Activated CD4-positive, alpha-beta T cell treated with anti-CD3 and anti-CD28 coated beads, Interleukin-2, amount 10 ng/mL, durations not matched to agents 24 days and 14 days (primary cell): Measurements from ENCODE around the gene HSP90AB1. TPM values are rescaled to one million over a fixed set of nuclear protein-coding genes. Genes with fewer than 3 reads are reported as not detected.
A peak's percentile ranks its signal among the peaks of the same experiment; 100 is the strongest.

Source experiments
- DNase-seq: peaks from one replicate; pipeline ENCODE4 v3.0.0; 2022
- H3K27ac Mint-ChIP-seq: one replicate; pipeline ENCODE4 v1.8.0; 2022; ENCODE audit warnings: mild to moderate bottlenecking, mixed read lengths
- H3K27me3 Mint-ChIP-seq: one replicate; pipeline ENCODE4 v1.8.0; 2022; ENCODE audit warnings: mixed read lengths
- H3K36me3 Mint-ChIP-seq: one replicate; pipeline ENCODE4 v1.8.0; 2022; ENCODE audit warnings: low read depth, mild to moderate bottlenecking, mixed read lengths
- H3K4me1 Mint-ChIP-seq: one replicate; pipeline ENCODE4 v1.8.0; 2021; ENCODE audit warnings: mixed read lengths
- H3K4me3 Mint-ChIP-seq: one replicate; pipeline ENCODE4 v1.8.0; 2022; ENCODE audit warnings: mild to moderate bottlenecking, moderate library complexity, mixed read lengths
- H3K9me3 Mint-ChIP-seq: one replicate; pipeline ENCODE4 v1.8.0; 2021; ENCODE audit warnings: mixed read lengths
- intact Hi-C: fragments of 100-400 bp; cut with micrococcal nuclease; formaldehyde crosslinking; loops from one replicate; pipeline ENCODE4 v1.15.1; 2023
- total RNA-seq: library from RNA; stranded (reverse); gene quantifications from 2 replicates; pipeline ENCODE4 v1.2.3, GENCODE V29; 2022

HSP90AB1 gene
- total RNA-seq, 1 donor from 2014 or later = 2,450 TPM

DNA sequence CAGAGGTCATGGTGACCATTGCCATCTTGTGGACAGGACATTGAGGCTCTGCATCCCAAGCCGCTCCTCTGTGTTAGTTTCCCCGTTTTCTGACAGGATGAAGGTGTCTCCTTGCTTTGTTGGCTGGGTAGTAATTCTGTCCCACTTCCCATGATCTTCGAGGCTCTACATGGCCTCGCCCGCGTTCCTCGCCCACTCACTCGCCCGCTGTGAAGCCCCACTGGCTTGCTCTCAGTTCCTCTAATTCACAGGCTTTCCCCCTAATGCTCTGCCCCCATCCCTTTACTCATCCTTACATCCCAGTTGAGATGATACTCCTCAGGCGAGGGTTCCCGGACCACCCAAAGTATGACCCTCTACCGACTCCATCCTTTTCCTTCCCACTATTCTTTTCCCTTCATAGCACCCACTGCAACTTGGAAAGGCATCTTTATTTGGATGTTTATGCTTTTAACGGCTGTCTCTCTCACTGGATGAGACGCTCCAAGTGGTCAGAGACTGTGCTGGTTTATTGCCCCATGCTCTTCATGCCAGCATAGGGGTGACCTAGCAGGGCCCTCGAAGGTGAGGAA, 10.9 kb downstream of the HSP90AB1 start:
- peaks cover 76% of the 10 kb centered on the region for H3K36me3 Mint-ChIP-seq
- intact Hi-C loops = loop anchor here (1.0 to 2.0 kb wide), 3 partner anchors 11 to 86 kb away; partner anchors contain the start of genes HSP90AB1 and SLC29A1
- H3K9me3 Mint-ChIP-seq = no peaks in the 10 kb centered on the region
- no peaks in the 10 kb centered on the region for H3K27me3 Mint-ChIP-seq
- H3K4me1 Mint-ChIP-seq = peaks cover 60% of the 10 kb centered on the region
- H3K27ac Mint-ChIP-seq = peak overlapping the region; percentile 94
- DNase-seq = no peak
- peak overlapping the region; percentile 86 for H3K4me3 Mint-ChIP-seq

DNA sequence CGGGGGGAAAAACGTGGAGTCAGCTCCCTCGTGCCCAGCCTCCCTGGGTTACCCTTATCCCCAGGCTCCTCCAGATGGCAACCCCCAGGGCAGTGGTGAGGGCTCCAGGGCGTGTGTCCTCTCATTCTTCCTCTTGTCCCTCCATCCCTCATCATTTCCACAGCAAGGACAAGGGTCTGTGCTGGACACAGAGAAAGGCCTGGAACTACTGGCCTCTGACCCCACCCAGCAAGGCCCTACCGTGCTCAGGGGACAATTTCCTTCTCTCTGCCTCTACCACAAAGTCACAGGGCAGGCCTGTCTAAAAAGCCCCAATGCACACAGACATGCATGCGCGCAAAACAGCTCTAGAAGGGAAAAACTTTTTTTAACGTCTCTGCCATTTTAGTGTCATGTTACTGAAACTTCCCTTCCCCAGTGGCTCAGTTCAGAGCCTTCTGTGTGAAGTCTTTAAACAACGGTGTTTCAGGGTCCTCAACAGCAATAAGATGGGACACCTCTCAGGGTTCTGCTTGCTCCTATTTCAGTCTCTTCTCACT, 11.5 kb downstream of the HSP90AB1 start:
- DNase-seq = no peak
- H3K27me3 Mint-ChIP-seq = no peaks in the 10 kb centered on the region
- no peaks in the 10 kb centered on the region for H3K9me3 Mint-ChIP-seq
- peak overlapping the region; percentile 94 for H3K27ac Mint-ChIP-seq
- peak overlapping the region; percentile 86 for H3K4me3 Mint-ChIP-seq
- intact Hi-C loops = no loop called here
- H3K4me1 Mint-ChIP-seq = peaks cover 60% of the 10 kb centered on the region
- peaks cover 76% of the 10 kb centered on the region for H3K36me3 Mint-ChIP-seq

DNA sequence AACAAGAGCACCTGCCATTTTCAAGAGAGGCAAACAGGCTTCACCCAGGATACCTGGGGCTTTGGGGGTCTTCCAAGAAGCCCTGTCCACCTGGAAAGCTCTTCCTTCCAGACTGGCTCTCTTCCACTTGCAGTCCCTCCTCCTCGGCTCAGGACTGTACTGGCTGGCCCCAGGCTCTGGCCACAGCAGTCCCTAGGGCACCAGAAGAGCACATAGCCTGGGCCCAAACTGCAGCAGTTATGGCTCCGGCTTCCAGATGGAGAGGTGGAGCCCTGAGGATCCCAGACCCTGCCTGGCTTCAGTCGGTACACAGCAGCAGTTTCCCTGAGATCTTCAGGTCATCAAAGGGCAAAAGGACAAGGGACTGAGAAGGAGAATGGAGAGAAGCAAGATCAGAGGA, 12.0 kb downstream of the HSP90AB1 start:
- Mint-ChIP-seq H3K27ac (peak overlapping the region; percentile 94), H3K27me3 (no peaks in the 10 kb centered on the region), H3K36me3 (peaks cover 74% of the 10 kb centered on the region), H3K4me3 (no peak overlapping the region), H3K4me1 (peaks cover 59% of the 10 kb centered on the region), H3K9me3 (no peaks in the 10 kb centered on the region)
- intact Hi-C loops = no loop called here
- DNase-seq = no peak

DNA sequence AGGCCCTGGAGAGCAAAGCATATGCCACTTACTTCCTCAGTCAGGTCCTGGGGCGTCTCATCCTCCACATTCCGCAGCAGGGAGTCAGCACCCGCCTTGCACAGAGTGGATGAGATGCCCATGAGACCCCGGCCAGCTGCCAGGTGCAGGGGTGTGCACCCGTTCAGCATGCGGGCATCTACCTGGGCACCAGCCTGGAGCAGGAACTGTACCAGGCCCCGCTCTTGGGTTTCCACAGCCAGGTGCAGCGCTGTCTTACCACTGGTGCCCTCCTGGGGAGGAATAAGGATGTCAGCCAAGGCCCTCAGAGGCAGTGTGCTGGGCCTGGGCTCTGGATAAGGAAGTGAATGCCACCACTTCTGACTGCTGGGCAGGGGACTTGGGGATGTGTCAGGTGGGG, 13.1 kb downstream of the HSP90AB1 start:
- Mint-ChIP-seq H3K36me3 (peaks cover 69% of the 10 kb centered on the region), H3K4me1 (peaks cover 60% of the 10 kb centered on the region), H3K9me3 (no peaks in the 10 kb centered on the region), H3K4me3 (no peak overlapping the region), H3K27me3 (no peaks in the 10 kb centered on the region), H3K27ac (no peak overlapping the region)
- intact Hi-C loops = no loop called here
- DNase-seq = no peak

DNA sequence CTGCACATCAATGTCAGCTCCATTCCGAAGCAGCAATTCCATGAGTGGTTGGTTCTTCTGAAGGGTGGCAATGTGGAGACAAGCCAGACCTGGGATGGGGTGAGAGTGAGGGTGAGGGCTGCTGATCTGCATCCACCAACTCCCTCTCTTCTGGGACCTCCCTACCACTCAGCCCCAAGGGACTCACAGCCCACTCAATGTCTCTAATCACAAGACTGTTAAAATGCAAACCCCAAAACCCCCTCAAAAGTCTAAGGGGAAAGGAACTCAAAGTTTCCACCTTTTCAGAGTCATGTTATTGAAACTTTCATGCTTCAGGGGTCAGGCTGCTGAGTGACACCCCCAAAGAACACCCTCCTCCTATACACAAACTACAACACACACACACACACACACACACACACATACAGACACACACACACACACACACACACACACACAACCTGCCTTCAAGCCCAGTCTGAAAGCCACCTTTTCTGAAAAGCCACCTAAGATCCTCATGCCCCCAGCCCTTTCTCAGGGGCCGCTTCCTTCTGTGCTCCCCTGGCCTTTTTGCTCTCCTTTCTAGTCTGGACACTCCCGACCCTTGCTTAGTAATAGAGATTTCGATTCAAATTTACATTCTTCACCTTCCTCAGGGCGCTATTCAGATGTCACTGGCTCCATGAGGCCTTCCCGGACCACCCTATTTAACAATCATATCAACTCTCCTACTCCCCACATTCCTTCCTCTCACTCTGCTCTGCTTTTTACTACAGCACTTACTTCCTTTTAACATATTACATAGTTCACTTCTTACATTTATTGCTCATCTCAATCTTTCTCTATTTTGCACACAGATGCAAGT, 13.8 kb downstream of the HSP90AB1 start:
- Mint-ChIP-seq H3K9me3 (no peaks in the 10 kb centered on the region), H3K36me3 (peaks cover 62% of the 10 kb centered on the region), H3K27ac (peak overlapping the region; percentile 12), H3K4me1 (peaks cover 53% of the 10 kb centered on the region), H3K27me3 (no peaks in the 10 kb centered on the region), H3K4me3 (peak overlapping the region; percentile 5)
- DNase-seq = no peak
- intact Hi-C loops = no loop called here

DNA sequence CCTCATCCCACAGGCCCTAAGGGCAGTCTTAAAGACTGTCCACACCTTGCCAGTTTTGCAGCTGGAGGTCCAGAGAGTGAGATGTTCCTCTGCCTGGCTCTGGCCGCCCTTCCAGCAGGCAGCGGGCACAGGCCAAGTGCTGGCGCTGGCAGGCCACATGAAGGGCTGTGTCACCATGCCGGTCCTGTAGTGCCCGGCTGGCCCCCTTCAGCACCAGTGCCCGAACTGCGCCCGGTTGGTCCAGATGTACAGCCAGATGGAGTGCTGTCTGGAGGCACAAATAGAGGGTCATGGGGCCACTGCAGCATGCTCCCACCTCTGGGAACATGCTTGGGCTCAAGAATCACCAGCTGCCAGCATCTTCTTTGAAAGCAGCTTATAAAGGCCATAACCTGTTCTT, 14.7 kb downstream of the HSP90AB1 start:
- Mint-ChIP-seq H3K4me3 (no peak overlapping the region), H3K27ac (peak overlapping the region; percentile 97), H3K9me3 (no peaks in the 10 kb centered on the region), H3K4me1 (peaks cover 52% of the 10 kb centered on the region), H3K36me3 (peaks cover 56% of the 10 kb centered on the region), H3K27me3 (no peaks in the 10 kb centered on the region)
- no peak for DNase-seq
- intact Hi-C loops = no loop called here

DNA sequence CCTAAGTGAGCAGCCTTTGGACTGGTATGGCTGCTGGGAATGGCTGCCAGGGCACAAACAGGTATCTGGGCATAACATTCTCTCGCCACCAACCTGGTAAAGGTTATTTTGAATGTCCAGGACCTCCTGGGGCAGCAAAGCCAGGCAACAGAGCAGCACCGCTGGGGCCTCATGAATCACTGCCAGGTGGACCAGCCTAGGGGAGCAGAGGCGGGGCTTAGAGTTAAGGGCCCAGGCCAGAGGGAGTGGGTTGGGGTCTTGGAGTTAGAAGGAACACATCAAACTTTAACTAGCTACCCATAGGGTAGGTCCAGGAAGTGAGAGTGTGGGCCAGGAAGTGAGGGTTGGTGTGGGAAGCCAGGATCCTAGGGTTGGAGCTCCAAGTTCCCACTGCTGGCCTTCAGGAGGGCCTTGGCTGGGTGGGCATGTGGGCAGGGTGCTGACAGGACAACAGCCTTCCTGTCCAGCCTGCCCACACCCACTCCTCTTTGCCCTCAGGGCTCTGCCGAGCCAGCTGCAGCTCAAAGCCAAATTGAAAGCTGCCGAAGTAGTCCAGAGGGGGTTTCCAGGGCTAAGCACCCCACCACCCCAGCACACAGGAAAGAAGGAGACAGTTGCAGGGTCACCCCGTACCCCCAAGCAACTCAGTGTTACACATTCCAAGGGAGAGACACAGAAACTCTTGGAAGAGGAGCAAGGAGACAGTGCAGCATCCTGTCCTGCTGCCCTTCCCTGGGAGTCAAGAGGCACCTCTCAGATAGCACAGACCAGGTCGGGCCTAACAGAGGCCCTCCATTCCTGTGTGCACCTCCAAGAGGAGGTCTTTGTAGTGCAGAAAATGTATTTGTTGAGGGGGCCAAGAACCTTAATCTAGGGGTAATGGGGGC, 15.8 kb downstream of the HSP90AB1 start:
- Mint-ChIP-seq H3K9me3 (no peaks in the 10 kb centered on the region), H3K4me1 (peaks cover 57% of the 10 kb centered on the region), H3K4me3 (peak overlapping the region; percentile 100), H3K36me3 (peaks cover 51% of the 10 kb centered on the region), H3K27me3 (no peaks in the 10 kb centered on the region), H3K27ac (peak overlapping the region; percentile 97)
- intact Hi-C loops = loop anchor here (1.0 kb wide), 1 partner anchor 7 kb away; no protein-coding TSS in a partner anchor
- DNase-seq = no peak

DNA sequence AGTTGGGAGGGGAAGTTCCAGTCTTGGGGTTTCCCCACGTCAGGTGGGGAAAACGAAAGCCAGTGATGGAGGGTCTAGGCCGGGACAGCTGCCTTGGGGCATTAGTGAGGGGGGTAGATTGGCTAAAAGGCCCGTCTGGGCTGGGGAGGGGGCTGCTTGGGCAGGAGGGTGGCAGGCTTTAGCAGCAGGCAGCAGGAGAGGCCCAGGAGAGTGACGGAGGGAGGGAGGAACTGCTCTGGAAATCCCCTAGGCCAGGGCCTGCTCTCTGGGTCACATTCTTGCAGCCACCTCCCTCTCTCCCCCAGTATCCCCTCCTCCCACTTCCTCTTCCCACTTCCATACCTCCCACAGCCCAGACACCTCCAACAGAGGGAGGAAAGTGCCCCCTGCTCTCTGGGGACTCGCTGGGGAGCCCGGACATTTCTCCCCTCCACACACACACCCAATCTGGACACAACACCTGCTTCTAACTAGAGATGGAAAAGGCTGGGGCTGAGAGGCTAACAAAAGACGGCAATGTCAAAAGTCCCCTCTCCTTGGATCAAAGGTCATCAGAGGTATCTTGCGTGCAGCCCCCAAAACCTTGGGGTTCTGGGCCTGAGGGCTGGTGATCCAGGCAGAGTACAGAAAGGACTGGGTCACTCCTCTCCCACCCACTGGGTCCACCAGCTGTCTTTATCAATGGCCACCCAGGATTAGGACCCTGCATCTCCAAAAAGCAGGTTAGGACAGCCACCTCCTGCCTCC, 16.6 kb downstream of the HSP90AB1 start:
- H3K9me3 Mint-ChIP-seq = no peaks in the 10 kb centered on the region
- peak overlapping the region; percentile 97 for H3K27ac Mint-ChIP-seq
- DNase-seq = peak; percentile 83
- H3K4me1 Mint-ChIP-seq = peaks cover 52% of the 10 kb centered on the region
- H3K36me3 Mint-ChIP-seq = peaks cover 44% of the 10 kb centered on the region
- peak overlapping the region; percentile 100 for H3K4me3 Mint-ChIP-seq
- intact Hi-C loops = loop anchor here (1.0 kb wide), 1 partner anchor 8 kb away; no protein-coding TSS in a partner anchor
- H3K27me3 Mint-ChIP-seq = peaks cover 3% of the 10 kb centered on the region

DNA sequence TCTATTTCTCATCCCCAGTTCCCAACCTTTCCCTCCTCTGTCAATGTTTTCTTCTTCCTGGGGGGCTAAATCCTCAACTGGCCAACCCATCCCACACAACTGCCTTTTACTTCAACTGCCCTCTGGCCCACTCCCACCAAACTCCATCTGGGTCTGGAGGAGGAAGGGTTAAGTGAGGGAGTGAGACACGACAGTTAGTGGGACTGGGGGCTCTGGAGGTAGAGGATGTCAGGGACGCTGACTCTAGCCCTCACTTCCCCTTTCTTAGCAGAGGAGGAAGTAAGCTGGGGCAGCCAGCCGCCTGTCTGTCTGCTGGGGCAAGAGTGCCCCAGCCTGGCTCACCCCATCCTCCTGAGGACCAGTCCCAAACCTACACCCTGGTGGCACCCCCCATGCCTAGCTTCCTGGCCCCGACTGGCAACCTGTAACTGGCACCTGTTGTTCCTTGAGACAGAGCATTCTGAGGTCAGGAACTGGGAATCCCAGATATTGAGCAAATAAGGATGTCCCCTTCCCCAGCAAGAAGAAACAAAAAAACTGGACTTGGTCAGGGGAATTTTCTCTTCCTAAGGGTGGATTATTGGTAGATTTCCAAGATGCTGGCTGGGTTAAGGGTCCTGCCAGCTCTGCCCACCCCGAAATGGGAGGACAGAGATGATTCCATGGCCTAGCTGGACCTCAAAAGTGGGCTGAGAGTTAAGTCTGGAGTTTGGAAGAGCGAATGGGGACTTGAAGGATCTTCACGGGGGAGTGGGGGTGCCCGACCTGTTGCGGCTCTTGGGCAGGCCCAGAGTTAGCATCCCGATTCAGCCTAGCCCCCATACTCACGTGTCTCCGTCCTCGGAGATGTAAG, 17.5 kb downstream of the HSP90AB1 start:
- Mint-ChIP-seq H3K4me3 (peak overlapping the region; percentile 100), H3K36me3 (peaks cover 38% of the 10 kb centered on the region), H3K27me3 (peaks cover 11% of the 10 kb centered on the region), H3K4me1 (peaks cover 51% of the 10 kb centered on the region), H3K27ac (peak overlapping the region; percentile 97), H3K9me3 (no peaks in the 10 kb centered on the region)
- intact Hi-C loops = loop anchor here (1.0 kb wide), 1 partner anchor 17 kb away; the partner anchor contains the start of gene HSP90AB1
- peak; percentile 82 for DNase-seq

DNA sequence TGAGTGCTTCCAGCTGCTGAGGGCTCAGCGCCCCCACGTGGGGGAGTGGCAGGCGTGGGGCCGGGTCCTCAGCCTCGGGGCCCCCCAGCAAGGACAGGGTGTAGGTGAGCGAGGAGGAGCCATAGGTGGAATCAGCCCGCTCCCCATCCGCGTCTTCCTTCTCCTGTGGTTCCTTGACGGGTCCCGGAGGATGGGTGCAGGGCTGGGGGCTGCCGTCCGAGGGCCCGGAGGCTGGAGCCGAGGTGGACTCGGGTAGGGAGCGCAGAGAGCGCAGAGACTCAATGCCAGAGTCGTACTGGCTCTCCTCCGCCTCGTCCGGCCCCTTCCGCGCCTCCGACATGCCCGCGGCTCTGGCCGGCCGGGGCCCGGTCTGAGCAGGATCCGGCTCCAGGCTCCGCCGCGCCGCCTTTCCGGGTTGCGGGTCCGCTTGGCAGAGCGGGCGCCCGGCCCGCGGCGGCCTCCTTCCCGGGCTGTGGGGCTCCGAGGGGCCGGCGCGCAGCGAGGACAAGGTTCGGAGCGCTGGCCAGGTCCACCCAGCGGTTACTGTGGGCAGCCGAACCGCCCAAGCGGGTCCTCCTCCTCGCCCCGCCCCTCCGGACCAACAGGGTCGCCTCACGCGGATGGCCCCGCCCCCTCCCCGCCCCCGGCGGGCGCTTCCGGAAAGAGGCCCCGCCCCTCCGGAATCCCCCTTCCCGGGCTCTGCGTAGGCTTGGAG, 18.3 kb downstream of the HSP90AB1 start, which contains the start of gene NFKBIE:
TSS of gene NFKBIE (minus strand) at position 545 of the 715 bp plus-strand sequence. CDS start at position 340, 205 bp downstream.
- H3K4me1 Mint-ChIP-seq = peaks cover 59% of the 10 kb centered on the region
- H3K4me3 Mint-ChIP-seq = peak within 1 kb of the TSS; percentile 100
- H3K27ac Mint-ChIP-seq = peak within 1 kb of the TSS; percentile 97
- peaks cover 34% of the 10 kb centered on the region for H3K36me3 Mint-ChIP-seq
- peaks cover 19% of the 10 kb centered on the region for H3K27me3 Mint-ChIP-seq
- peak; percentile 98 for DNase-seq
- no peaks in the 10 kb centered on the region for H3K9me3 Mint-ChIP-seq
- intact Hi-C loops = loop anchor here (1.0 kb wide), 1 partner anchor 18 kb away; the partner anchor contains the start of gene HSP90AB1

DNA sequence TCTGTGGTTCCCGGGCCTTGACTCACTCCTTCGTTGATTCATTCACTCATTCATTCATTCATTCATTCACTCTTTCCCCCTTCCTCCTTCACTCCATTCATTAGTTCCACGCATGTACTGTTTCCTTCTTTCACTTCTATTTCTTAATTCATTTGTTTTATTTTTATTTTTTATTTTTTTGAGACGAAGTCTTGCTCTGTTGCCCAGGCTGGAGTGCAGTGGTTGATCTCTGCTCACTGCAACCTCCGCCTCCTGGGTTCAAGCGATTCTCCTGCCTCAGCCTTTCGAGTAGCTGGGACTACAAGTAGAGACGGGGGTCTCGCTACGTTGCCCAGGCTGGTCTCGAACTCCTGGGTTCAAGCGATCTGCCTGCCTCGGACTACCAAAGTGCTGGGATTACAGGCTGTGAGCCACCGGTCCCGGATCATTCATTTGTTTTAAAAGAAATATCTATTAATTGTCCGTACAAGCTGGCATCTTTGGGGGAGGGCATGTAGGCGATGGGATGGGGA, 18.9 kb downstream of the HSP90AB1 start:
- H3K4me3 Mint-ChIP-seq = peak overlapping the region; percentile 100
- peaks cover 31% of the 10 kb centered on the region for H3K36me3 Mint-ChIP-seq
- H3K9me3 Mint-ChIP-seq = no peaks in the 10 kb centered on the region
- H3K27me3 Mint-ChIP-seq = peaks cover 19% of the 10 kb centered on the region
- peak overlapping the region; percentile 97 for H3K27ac Mint-ChIP-seq
- H3K4me1 Mint-ChIP-seq = peaks cover 58% of the 10 kb centered on the region
- no peak for DNase-seq
- intact Hi-C loops = loop anchor here (1.0 kb wide), 1 partner anchor 18 kb away; the partner anchor contains the start of gene HSP90AB1
